ENCODE data around the gene DOCK4. TPM values are rescaled to one million over a fixed set of nuclear protein-coding genes. Genes with fewer than 3 reads are reported as not detected.

The DOCK4 gene
- total RNA-seq, 1 donor, result 31.8 TPM

- Histone ChIP-seq H3K4me3 (ENCODE audit: insufficient read depth, low read length) (no peak overlapping the region), H2AFZ (ENCODE audit: low read length) (no peak overlapping the region), H3K4me1 (ENCODE audit: insufficient read depth, low read length) (no peaks in the 10 kb centered on the region), H3K27me3 (ENCODE audit: insufficient read depth, low read length) (no peaks in the 10 kb centered on the region), H3K27ac (ENCODE audit: low read depth, low read length) (no peak overlapping the region), H3K79me2 (ENCODE audit: insufficient read depth, low read length) (no peaks in the 10 kb centered on the region), H4K20me1 (ENCODE audit: insufficient read depth, low read length) (no peaks in the 10 kb centered on the region), H3K36me3 (ENCODE audit: insufficient read depth, low read length) (no peaks in the 10 kb centered on the region), H3K9me3 (ENCODE audit: low read depth, low read length) (no peaks in the 10 kb centered on the region), H3K4me2 (ENCODE audit: insufficient read depth, low read length) (no peak overlapping the region)
- no peak for DNase-seq (ENCODE audit: insufficient read length, low spot score, missing footprints)
- TF ChIP-seq CTCF (IDR thresholded peaks at IDR 0.05; ENCODE audit: extremely low read depth, low read depth, low read length), result no peak
These were observed 434.6 kb downstream of the DOCK4 start for GRCh38 chr7:111771638-111772037.

GRCh38 chr7:111770116-111770515 is 436.1 kb downstream of the DOCK4 start:
- Histone ChIP-seq H3K9me3 (ENCODE audit: low read depth, low read length) (no peaks in the 10 kb centered on the region), H4K20me1 (ENCODE audit: insufficient read depth, low read length) (no peaks in the 10 kb centered on the region), H3K4me2 (ENCODE audit: insufficient read depth, low read length) (no peak overlapping the region), H3K36me3 (ENCODE audit: insufficient read depth, low read length) (no peaks in the 10 kb centered on the region), H3K27me3 (ENCODE audit: insufficient read depth, low read length) (no peaks in the 10 kb centered on the region), H3K4me1 (ENCODE audit: insufficient read depth, low read length) (peaks cover 7% of the 10 kb centered on the region), H3K4me3 (ENCODE audit: insufficient read depth, low read length) (no peak overlapping the region), H2AFZ (ENCODE audit: low read length) (no peak overlapping the region), H3K27ac (ENCODE audit: low read depth, low read length) (no peak overlapping the region), H3K79me2 (ENCODE audit: insufficient read depth, low read length) (no peaks in the 10 kb centered on the region)
- DNase-seq (ENCODE audit: insufficient read length, low spot score, missing footprints), result no peak
- TF ChIP-seq CTCF (IDR thresholded peaks at IDR 0.05; ENCODE audit: extremely low read depth, low read depth, low read length), result no peak

GRCh38 chr7:111765751-111766643 is 440.2 kb downstream of the DOCK4 start:
- Histone ChIP-seq H3K4me3 (ENCODE audit: insufficient read depth, low read length) (peak overlapping the region; percentile 55), H3K4me2 (ENCODE audit: insufficient read depth, low read length) (peak overlapping the region; percentile 82), H3K79me2 (ENCODE audit: insufficient read depth, low read length) (no peaks in the 10 kb centered on the region), H3K9me3 (ENCODE audit: low read depth, low read length) (no peaks in the 10 kb centered on the region), H2AFZ (ENCODE audit: low read length) (peak overlapping the region; percentile 76), H3K27ac (ENCODE audit: low read depth, low read length) (peak overlapping the region; percentile 36), H3K4me1 (ENCODE audit: insufficient read depth, low read length) (peaks cover 11% of the 10 kb centered on the region), H3K27me3 (ENCODE audit: insufficient read depth, low read length) (no peaks in the 10 kb centered on the region), H3K36me3 (ENCODE audit: insufficient read depth, low read length) (no peaks in the 10 kb centered on the region), H4K20me1 (ENCODE audit: insufficient read depth, low read length) (no peaks in the 10 kb centered on the region)
- DNase-seq (ENCODE audit: insufficient read length, low spot score, missing footprints), result peak; percentile 62
- TF ChIP-seq CTCF (IDR thresholded peaks at IDR 0.05; ENCODE audit: extremely low read depth, low read depth, low read length), result no peak

GRCh38 chr7:111763221-111763801 is 442.9 kb downstream of the DOCK4 start:
- H3K9me3 ChIP-seq (ENCODE audit: low read depth, low read length), result no peaks in the 10 kb centered on the region
- H4K20me1 ChIP-seq (ENCODE audit: insufficient read depth, low read length), result no peaks in the 10 kb centered on the region
- H3K79me2 ChIP-seq (ENCODE audit: insufficient read depth, low read length), result no peaks in the 10 kb centered on the region
- H3K27ac ChIP-seq (ENCODE audit: low read depth, low read length), result no peak overlapping the region
- DNase-seq (ENCODE audit: insufficient read length, low spot score, missing footprints), result peak; percentile 50
- H3K27me3 ChIP-seq (ENCODE audit: insufficient read depth, low read length), result no peaks in the 10 kb centered on the region
- peaks cover 11% of the 10 kb centered on the region for H3K4me1 ChIP-seq (ENCODE audit: insufficient read depth, low read length)
- H3K4me3 ChIP-seq (ENCODE audit: insufficient read depth, low read length), result no peak overlapping the region
- H3K36me3 ChIP-seq (ENCODE audit: insufficient read depth, low read length), result no peaks in the 10 kb centered on the region
- TF ChIP-seq CTCF (IDR thresholded peaks at IDR 0.05; ENCODE audit: extremely low read depth, low read depth, low read length), result peak; percentile 68
- H3K4me2 ChIP-seq (ENCODE audit: insufficient read depth, low read length), result no peak overlapping the region
- no peak overlapping the region for H2AFZ ChIP-seq (ENCODE audit: low read length)
